HG02610 (cell line): Measurements from ENCODE around the gene CCDC85C.

ENCODE experiments used
- ATAC-seq: cut with Tn5 transposase; IDR thresholded peaks from one replicate; pipeline ENCODE4 v1.9.1; 2021; ENCODE audit warnings: mild to moderate bottlenecking, moderate library complexity; ENCODE audit not compliant: unreplicated experiment

CCDC85C gene

GRCh38 chr14:99542566-99542965, 61.4 kb downstream of the CCDC85C start:
- no peak for ATAC-seq

GRCh38 chr14:99541677-99542470, 62.1 kb downstream of the CCDC85C start:
- no peak for ATAC-seq

GRCh38 chr14:99541211-99541610, 62.8 kb downstream of the CCDC85C start:
- ATAC-seq, result no peak

- ATAC-seq, result no peak
These were observed 63.6 kb downstream of the CCDC85C start for GRCh38 chr14:99540196-99541032.

- no peak for ATAC-seq
These were observed 64.5 kb downstream of the CCDC85C start for GRCh38 chr14:99539491-99539890.

GRCh38 chr14:99538733-99539132, 65.3 kb downstream of the CCDC85C start:
- ATAC-seq, result no peak

GRCh38 chr14:99538275-99538674, 65.7 kb downstream of the CCDC85C start:
- no peak for ATAC-seq

GRCh38 chr14:99537399-99537798, 66.6 kb downstream of the CCDC85C start:
- no peak for ATAC-seq

- ATAC-seq, result no peak
These were observed 67.9 kb downstream of the CCDC85C start for GRCh38 chr14:99535908-99536778.

- no peak for ATAC-seq
These were observed 68.6 kb downstream of the CCDC85C start for GRCh38 chr14:99535448-99535847.

- no peak for ATAC-seq
These were observed 69.1 kb downstream of the CCDC85C start for GRCh38 chr14:99534863-99535262.

- ATAC-seq, result no peak
These were observed 69.7 kb downstream of the CCDC85C start for GRCh38 chr14:99534333-99534732.

GRCh38 chr14:99532310-99532709, 71.7 kb downstream of the CCDC85C start:
- ATAC-seq, result no peak

GRCh38 chr14:99531251-99532096, 72.5 kb downstream of the CCDC85C start:
- ATAC-seq, result no peak

GRCh38 chr14:99530407-99531155, 73.4 kb downstream of the CCDC85C start:
- ATAC-seq, result no peak

- ATAC-seq, result no peak
These were observed 74.1 kb downstream of the CCDC85C start for GRCh38 chr14:99529899-99530298.

GRCh38 chr14:99527427-99528076, 76.5 kb downstream of the CCDC85C start:
- no peak for ATAC-seq

GRCh38 chr14:99527026-99527425, 77.0 kb downstream of the CCDC85C start:
- no peak for ATAC-seq

- no peak for ATAC-seq
These were observed 78.3 kb downstream of the CCDC85C start for GRCh38 chr14:99525699-99526080.
